ENCODE results near the gene MED25. TPM values are rescaled to one million over a fixed set of nuclear protein-coding genes. Genes with fewer than 3 reads are reported as not detected.

Gene MED25
- total and polyA plus RNA-seq, 2 experiments from 2014 or later = 45.6 to 58.6 TPM

- H3K27ac ChIP-seq (ENCODE audit: low read depth) = no peak overlapping the region
Observed at GRCh38 chr19:49872245-49873128, 54.4 kb downstream of the MED25 start.

More at GRCh38 chr19:49872245-49873128, 54.4 kb downstream of the MED25 start:
- Histone ChIP-seq H3K4me3 (no peak overlapping the region), H3F3A (replicated peaks; ENCODE audit: low read depth) (peaks cover 16% of the 10 kb centered on the region), H3K79me2 (replicated peaks; ENCODE audit: insufficient read depth) (peaks cover 19% of the 10 kb centered on the region), H3K4me1 (ENCODE audit: insufficient read depth) (peaks cover 13% of the 10 kb centered on the region; the same call in 1 of the 2 replicates), H3K4me2 (no peak overlapping the region), H4K20me1 (replicated peaks; ENCODE audit: insufficient read depth) (no peaks in the 10 kb centered on the region; the same call in 1 of the 2 replicates), H3K27me3 (ENCODE audit: insufficient read depth) (no peaks in the 10 kb centered on the region), H2AFZ (no peak overlapping the region), H3K36me3 (ENCODE audit: insufficient read depth) (no peaks in the 10 kb centered on the region), H3K9me2 (ENCODE audit: insufficient read depth) (no peaks in the 10 kb centered on the region)
- no peak for DNase-seq (ENCODE audit: low spot score)
- TF ChIP-seq EZH2phosphoT487 (IDR thresholded peaks at IDR 0.05; ENCODE audit: unreplicated experiment) (no peak), STAT1 (IDR thresholded peaks at IDR 0.05; ENCODE audit: unreplicated experiment) (no peak), CREB1 (CRISPR knock-in tag; IDR thresholded peaks at IDR 0.05; ENCODE audit: low read depth) (no peak), REST (IDR thresholded peaks at IDR 0.05; ENCODE audit: unreplicated experiment) (no peak), ETS1 (IDR thresholded peaks at IDR 0.05) (no peak), ZNF114 (CRISPR knock-in tag; IDR thresholded peaks at IDR 0.05) (no peak), CTCF (conservative IDR thresholded peaks at IDR 0.05; ENCODE audit: low read depth in 2 of 2) (no peak), POLR2AphosphoS5 (IDR thresholded peaks at IDR 0.05; ENCODE audit: low read depth) (no peak), JUNB (IDR thresholded peaks at IDR 0.05; ENCODE audit: unreplicated experiment) (no peak)
- no peak overlapping the region for H3K27ac Mint-ChIP-seq
- H3K27me3 Mint-ChIP-seq (ENCODE audit: insufficient read depth, low read depth, poor library complexity) = peaks cover 23% of the 10 kb centered on the region
- H3K4me3 Mint-ChIP-seq = no peak overlapping the region
- peaks cover 7% of the 10 kb centered on the region for H3K9me3 Mint-ChIP-seq
- no peak for ATAC-seq
- H3K4me1 Mint-ChIP-seq = peaks cover 20% of the 10 kb centered on the region
- peaks cover 14% of the 10 kb centered on the region; the same call in 1 of the 3 replicates for H3K36me3 Mint-ChIP-seq (ENCODE audit: low read depth)

All from GM23338 (cell line).